ENCODE measurements around the gene ATF6. TPM values are rescaled to one million over a fixed set of nuclear protein-coding genes. Genes with fewer than 3 reads are reported as not detected.

The ATF6 gene
- total and polyA plus RNA-seq, 2 donors (not counting 1 experiment from before 2014, with no cell fraction given), result 5.7 to 26.6 TPM

GRCh38 chr1:161721738-161722343 is 44.3 kb upstream of the ATF6 start:
- Mint-ChIP-seq H3K9me3 (ENCODE audit: insufficient read depth) (no peaks in the 10 kb centered on the region), H3K27ac (no peak overlapping the region), H3K4me3 (no peak overlapping the region), H3K27me3 (no peaks in the 10 kb centered on the region), H3K4me1 (peaks cover 65% of the 10 kb centered on the region)
- intact Hi-C loops (cut with micrococcal nuclease), result no loop called here
- WGBS (ENCODE audit: insufficient coverage), result 71% methylated on average over 8 of the region's 8 CpGs
- H3K79me2 ChIP-seq (ENCODE audit: control insufficient read depth, insufficient read depth, low read length), result no peaks in the 10 kb centered on the region
- TF ChIP-seq, protein P1, sequence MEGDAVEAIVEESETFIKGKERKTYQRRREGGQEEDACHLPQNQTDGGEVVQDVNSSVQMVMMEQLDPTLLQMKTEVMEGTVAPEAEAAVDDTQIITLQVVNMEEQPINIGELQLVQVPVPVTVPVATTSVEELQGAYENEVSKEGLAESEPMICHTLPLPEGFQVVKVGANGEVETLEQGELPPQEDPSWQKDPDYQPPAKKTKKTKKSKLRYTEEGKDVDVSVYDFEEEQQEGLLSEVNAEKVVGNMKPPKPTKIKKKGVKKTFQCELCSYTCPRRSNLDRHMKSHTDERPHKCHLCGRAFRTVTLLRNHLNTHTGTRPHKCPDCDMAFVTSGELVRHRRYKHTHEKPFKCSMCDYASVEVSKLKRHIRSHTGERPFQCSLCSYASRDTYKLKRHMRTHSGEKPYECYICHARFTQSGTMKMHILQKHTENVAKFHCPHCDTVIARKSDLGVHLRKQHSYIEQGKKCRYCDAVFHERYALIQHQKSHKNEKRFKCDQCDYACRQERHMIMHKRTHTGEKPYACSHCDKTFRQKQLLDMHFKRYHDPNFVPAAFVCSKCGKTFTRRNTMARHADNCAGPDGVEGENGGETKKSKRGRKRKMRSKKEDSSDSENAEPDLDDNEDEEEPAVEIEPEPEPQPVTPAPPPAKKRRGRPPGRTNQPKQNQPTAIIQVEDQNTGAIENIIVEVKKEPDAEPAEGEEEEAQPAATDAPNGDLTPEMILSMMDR (IDR thresholded peaks at IDR 0.05), result no peak
- no peak for TF ChIP-seq EZH2 (IDR thresholded peaks at IDR 0.05; ENCODE audit: borderline replicate concordance, insufficient read depth, low read depth, low read length, poor library complexity, severe bottlenecking)
- H3K27me3 ChIP-seq (replicated peaks in 1 of 4; ENCODE audit: control extremely low read depth in 1 of 4, control insufficient read depth in 3 of 4, insufficient read depth in 4 of 4, low read length in 3 of 4), result peaks cover 0 to 7% (median 0%) of the 10 kb centered on the region in 4 experiments
- CTCF ChIA-PET, result interaction anchor here (1.3 to 2.0 kb wide), 2 partner anchors 14 to 15 kb away, joined by 4 to 5 read pairs; no protein-coding TSS in a partner anchor
- DNase-seq, result no peak
- H3K4me2 ChIP-seq (replicated peaks; ENCODE audit: low read depth, low read length, poor library complexity, severe bottlenecking), result no peak overlapping the region
- no peaks in the 10 kb centered on the region for H4K20me1 ChIP-seq (ENCODE audit: control insufficient read depth, insufficient read depth, low read length, poor library complexity, severe bottlenecking)
- H3K36me3 ChIP-seq (replicated peaks in 1 of 2; ENCODE audit: control extremely low read depth in 1 of 2, control insufficient read depth in 1 of 2, extremely low read depth in 1 of 2, insufficient read depth in 2 of 2, low read length in 1 of 2), result no peaks in the 10 kb centered on the region
- no peak overlapping the region for H3K4me3 ChIP-seq (ENCODE audit: control extremely low read depth in 1 of 5, extremely low read depth in 1 of 5, insufficient read depth in 1 of 5, low read depth in 2 of 5, low read length in 4 of 5)
- H3K27ac ChIP-seq (ENCODE audit: low read length in 2 of 2), result no peak overlapping the region
- POLR2A ChIA-PET, result interaction anchor here (1.6 to 2.1 kb wide), 2 partner anchors 10 to 15 kb away, joined by 4 to 10 read pairs; partner anchors contain the start of gene FCRLA
- H2AFZ ChIP-seq (ENCODE audit: insufficient read depth, low read depth, low read length, poor library complexity, severe bottlenecking), result no peak overlapping the region
- no peaks in the 10 kb centered on the region for H3K9me3 ChIP-seq (ENCODE audit: control extremely low read depth in 1 of 3, control insufficient read depth in 2 of 3, insufficient read depth in 1 of 3, low read length in 2 of 3)
- no peak for ATAC-seq (ENCODE audit: low read depth)
- H3K9ac ChIP-seq (ENCODE audit: low read length), result no peak overlapping the region
- peaks cover 50 to 60% of the 10 kb centered on the region in 2 donors for H3K4me1 ChIP-seq (ENCODE audit: control insufficient read depth in 2 of 2, insufficient read depth in 2 of 2, low read length in 2 of 2)

DNA sequence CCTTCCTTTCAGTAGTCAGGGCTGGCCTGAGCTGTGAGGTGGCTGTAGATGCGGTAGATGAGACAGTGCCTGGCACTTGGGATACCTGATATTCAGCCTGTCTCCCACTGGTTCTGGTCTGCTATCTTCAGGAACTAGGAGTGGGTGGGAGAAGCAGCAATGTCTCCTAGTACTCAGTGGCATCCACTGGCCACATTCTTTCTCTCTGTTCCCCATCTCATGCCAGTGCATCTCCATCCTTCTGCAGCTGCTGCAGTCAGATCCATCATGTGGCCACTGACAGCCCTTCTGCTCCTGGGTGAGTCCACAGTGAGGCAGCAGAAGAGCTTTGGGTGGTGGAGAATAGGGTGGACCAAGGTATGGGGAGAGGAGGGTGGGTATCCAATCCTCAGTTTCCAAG is 43.7 kb upstream of the ATF6 start:
- Histone ChIP-seq H3K4me1 (ENCODE audit: control insufficient read depth in 2 of 2, insufficient read depth in 2 of 2, low read length in 2 of 2) (peaks cover 48 to 59% of the 10 kb centered on the region in 2 donors), H3K4me2 (replicated peaks; ENCODE audit: low read depth, low read length, poor library complexity, severe bottlenecking) (no peak overlapping the region), H3K27me3 (replicated peaks in 1 of 4; ENCODE audit: control extremely low read depth in 1 of 4, control insufficient read depth in 3 of 4, insufficient read depth in 4 of 4, low read length in 3 of 4) (peaks cover 0 to 7% (median 0%) of the 10 kb centered on the region in 4 experiments), H2AFZ (ENCODE audit: insufficient read depth, low read depth, low read length, poor library complexity, severe bottlenecking) (no peak overlapping the region), H3K79me2 (ENCODE audit: control insufficient read depth, insufficient read depth, low read length) (no peaks in the 10 kb centered on the region), H3K27ac (ENCODE audit: low read length in 2 of 2) (no peak overlapping the region), H3K9me3 (ENCODE audit: control extremely low read depth in 1 of 3, control insufficient read depth in 2 of 3, insufficient read depth in 1 of 3, low read length in 2 of 3) (no peaks in the 10 kb centered on the region), H4K20me1 (ENCODE audit: control insufficient read depth, insufficient read depth, low read length, poor library complexity, severe bottlenecking) (no peaks in the 10 kb centered on the region), H3K4me3 (ENCODE audit: control extremely low read depth in 1 of 5, extremely low read depth in 1 of 5, insufficient read depth in 1 of 5, low read depth in 2 of 5, low read length in 4 of 5) (no peak overlapping the region), H3K9ac (ENCODE audit: low read length) (no peak overlapping the region), H3K36me3 (replicated peaks in 1 of 2; ENCODE audit: control extremely low read depth in 1 of 2, control insufficient read depth in 1 of 2, extremely low read depth in 1 of 2, insufficient read depth in 2 of 2, low read length in 1 of 2) (no peaks in the 10 kb centered on the region)
- no peaks in the 10 kb centered on the region for H3K27me3 Mint-ChIP-seq
- CTCF ChIA-PET, result interaction anchor here (1.3 to 2.0 kb wide), 2 partner anchors 14 to 15 kb away, joined by 4 to 5 read pairs; no protein-coding TSS in a partner anchor
- H3K9me3 Mint-ChIP-seq (ENCODE audit: insufficient read depth), result no peaks in the 10 kb centered on the region
- H3K4me3 Mint-ChIP-seq, result no peak overlapping the region
- H3K4me1 Mint-ChIP-seq, result peaks cover 60% of the 10 kb centered on the region
- no peak overlapping the region for H3K27ac Mint-ChIP-seq
- WGBS (ENCODE audit: insufficient coverage), result 100% methylated on average over 1 of the region's 1 CpG
- DNase-seq (no peak), ATAC-seq (ENCODE audit: low read depth) (no peak)
- POLR2A ChIA-PET, result interaction anchor here (1.6 to 2.1 kb wide), 2 partner anchors 10 to 15 kb away, joined by 4 to 10 read pairs; partner anchors contain the start of gene FCRLA
- no peak for TF ChIP-seq EZH2 (IDR thresholded peaks at IDR 0.05; ENCODE audit: borderline replicate concordance, insufficient read depth, low read depth, low read length, poor library complexity, severe bottlenecking)
- TF ChIP-seq, protein P1 (IDR thresholded peaks at IDR 0.05), result no peak
- intact Hi-C loops (cut with micrococcal nuclease), result no loop called here
